GM23248 (cell line): ENCODE measurements around the gene BNIP5.

Experiments
- EZH2 ChIP-seq: fragments of 200-600 bp; sonication (generic); IDR thresholded peaks from 2 replicates; pipeline ENCODE4 v1.6.1; 2018; ENCODE audit warnings: antibody characterized with exemption, mild to moderate bottlenecking; ENCODE audit not compliant: insufficient read depth, poor library complexity, severe bottlenecking
- EZH2phosphoT487 ChIP-seq: fragments of 200-600 bp; sonication (generic); IDR thresholded peaks from 2 replicates; pipeline ENCODE4 v1.6.1; 2018; ENCODE audit warnings: antibody characterized with exemption, moderate library complexity, mild to moderate bottlenecking, low read depth; ENCODE audit not compliant: insufficient read depth

DNA sequence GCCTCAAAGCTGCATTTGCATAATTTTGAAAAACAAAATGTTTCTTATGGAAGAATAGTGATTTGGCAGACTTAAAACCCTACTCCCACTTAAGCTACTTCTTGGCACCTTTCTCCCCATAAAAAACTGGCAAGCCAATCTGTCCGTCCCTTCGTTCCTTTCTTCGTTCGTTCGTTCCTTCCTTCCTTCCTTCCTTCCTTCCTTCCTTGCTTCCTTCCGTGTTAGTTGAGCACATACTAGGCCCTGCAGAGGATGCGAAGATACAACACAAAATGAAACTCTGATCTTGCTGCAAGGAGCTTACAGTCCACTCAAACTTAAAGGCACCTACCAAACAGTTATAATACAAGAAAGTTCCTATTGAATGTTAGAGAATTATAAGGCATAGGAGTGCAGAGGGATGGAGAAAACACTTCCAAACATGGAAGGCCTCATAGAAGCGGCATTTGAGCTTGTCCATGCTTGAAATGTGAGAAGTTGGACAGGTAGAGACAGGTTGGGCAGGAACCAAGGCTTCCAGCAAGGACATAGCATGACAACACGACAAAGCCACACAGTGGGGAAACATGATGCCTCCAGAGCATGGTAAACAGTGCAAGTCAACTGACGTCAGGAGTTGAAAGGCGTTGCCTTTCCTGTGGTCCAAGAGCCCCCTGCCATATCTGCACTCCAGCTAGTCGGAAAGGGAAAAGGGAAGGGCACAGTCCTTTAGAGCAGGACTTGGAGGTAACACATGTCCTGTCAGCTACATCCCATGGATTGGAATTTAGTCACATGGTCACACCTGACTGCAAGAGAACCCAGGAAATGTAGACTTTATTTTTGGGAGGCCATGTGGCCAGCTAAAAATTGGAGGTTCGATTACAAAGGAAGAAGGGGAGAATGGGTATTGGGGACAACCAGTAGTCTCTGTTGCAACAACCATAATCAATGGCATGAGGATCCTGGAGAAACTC, 59.8 kb downstream of the BNIP5 start:
- no peak for TF ChIP-seq EZH2phosphoT487
- TF ChIP-seq EZH2 = no peak
